Effector CD8-positive, alpha-beta T cell (primary cell): ENCODE data around the gene SNX11.
A peak's percentile ranks its signal among the peaks of the same experiment; 100 is the strongest.
"Not testable (repeated sequence)": the region's sequence is repeated elsewhere in the genome, so short reads cannot be mapped to it uniquely, and the experiment has no call there.

Experiments used
- DNase-seq: peaks from one replicate; lab custom pipeline; 2025; lab: John Stamatoyannopoulos, UW
- total RNA-seq, 4 experiments: gene quantifications; one replicate each; lab custom pipeline; 2026; lab: John Stamatoyannopoulos, UW

The SNX11 gene
- 24.6 to 34.2 (median 28.7) reads per million in 4 experiments for total RNA-seq

GRCh38 chr17:48107137-48108055, at the start of gene SNX11:
TSS of gene SNX11 (plus strand) at chr17:48107766. CDS start at chr17:48112044, 4,278 bp downstream.
- peak; percentile 93 for DNase-seq

GRCh38 chr17:48058393-48059124, 49.0 kb upstream of the SNX11 start:
- no peak for DNase-seq

GRCh38 chr17:48059125-48059668, 48.4 kb upstream of the SNX11 start:
- no peak for DNase-seq

- DNase-seq: no peak
Measured at GRCh38 chr17:48060249-48060648, 47.3 kb upstream of the SNX11 start.

GRCh38 chr17:48062273-48062672, 45.3 kb upstream of the SNX11 start:
- DNase-seq: no peak

- no peak for DNase-seq
Measured at GRCh38 chr17:48064638-48065037, 42.9 kb upstream of the SNX11 start.

GRCh38 chr17:48066192-48066591, 41.4 kb upstream of the SNX11 start:
- no peak for DNase-seq

GRCh38 chr17:48066656-48067055, 40.9 kb upstream of the SNX11 start:
- DNase-seq: no peak

GRCh38 chr17:48067245-48067644, 40.3 kb upstream of the SNX11 start:
- no peak for DNase-seq

- DNase-seq: not testable (repeated sequence)
Measured at GRCh38 chr17:48067808-48068207, 39.8 kb upstream of the SNX11 start.

GRCh38 chr17:48068491-48068961, 39.0 kb upstream of the SNX11 start:
- no peak for DNase-seq

GRCh38 chr17:48070195-48070594, 37.4 kb upstream of the SNX11 start:
- no peak for DNase-seq

GRCh38 chr17:48071654-48072053, 35.9 kb upstream of the SNX11 start:
- DNase-seq: no peak

- not testable (repeated sequence) for DNase-seq
Measured at GRCh38 chr17:48072811-48073210, 34.8 kb upstream of the SNX11 start.

GRCh38 chr17:48073566-48074094, 33.9 kb upstream of the SNX11 start:
- not testable (repeated sequence) for DNase-seq

GRCh38 chr17:48074322-48075081, 33.1 kb upstream of the SNX11 start:
- peak; percentile 63 for DNase-seq

GRCh38 chr17:48077152-48077551, 30.4 kb upstream of the SNX11 start:
- DNase-seq: not testable (repeated sequence)

- DNase-seq: no peak
Measured at GRCh38 chr17:48081858-48082257, 25.7 kb upstream of the SNX11 start.

- DNase-seq: no peak
Measured at GRCh38 chr17:48084932-48085331, 22.6 kb upstream of the SNX11 start.

GRCh38 chr17:48093341-48094045, 14.1 kb upstream of the SNX11 start:
- DNase-seq: no peak

- no peak for DNase-seq
Measured at GRCh38 chr17:48095611-48096010, 12.0 kb upstream of the SNX11 start.
